TTC549 (cell line): ENCODE measurements around the gene LONP2.

Experiments used
- FAIRE-seq: peaks from 2 replicates; lab custom pipeline; 2012; peaks lifted over from hg19 to GRCh38; lab: Jason Lieb, UNC

The LONP2 gene, protein sequence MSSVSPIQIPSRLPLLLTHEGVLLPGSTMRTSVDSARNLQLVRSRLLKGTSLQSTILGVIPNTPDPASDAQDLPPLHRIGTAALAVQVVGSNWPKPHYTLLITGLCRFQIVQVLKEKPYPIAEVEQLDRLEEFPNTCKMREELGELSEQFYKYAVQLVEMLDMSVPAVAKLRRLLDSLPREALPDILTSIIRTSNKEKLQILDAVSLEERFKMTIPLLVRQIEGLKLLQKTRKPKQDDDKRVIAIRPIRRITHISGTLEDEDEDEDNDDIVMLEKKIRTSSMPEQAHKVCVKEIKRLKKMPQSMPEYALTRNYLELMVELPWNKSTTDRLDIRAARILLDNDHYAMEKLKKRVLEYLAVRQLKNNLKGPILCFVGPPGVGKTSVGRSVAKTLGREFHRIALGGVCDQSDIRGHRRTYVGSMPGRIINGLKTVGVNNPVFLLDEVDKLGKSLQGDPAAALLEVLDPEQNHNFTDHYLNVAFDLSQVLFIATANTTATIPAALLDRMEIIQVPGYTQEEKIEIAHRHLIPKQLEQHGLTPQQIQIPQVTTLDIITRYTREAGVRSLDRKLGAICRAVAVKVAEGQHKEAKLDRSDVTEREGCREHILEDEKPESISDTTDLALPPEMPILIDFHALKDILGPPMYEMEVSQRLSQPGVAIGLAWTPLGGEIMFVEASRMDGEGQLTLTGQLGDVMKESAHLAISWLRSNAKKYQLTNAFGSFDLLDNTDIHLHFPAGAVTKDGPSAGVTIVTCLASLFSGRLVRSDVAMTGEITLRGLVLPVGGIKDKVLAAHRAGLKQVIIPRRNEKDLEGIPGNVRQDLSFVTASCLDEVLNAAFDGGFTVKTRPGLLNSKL

DNA sequence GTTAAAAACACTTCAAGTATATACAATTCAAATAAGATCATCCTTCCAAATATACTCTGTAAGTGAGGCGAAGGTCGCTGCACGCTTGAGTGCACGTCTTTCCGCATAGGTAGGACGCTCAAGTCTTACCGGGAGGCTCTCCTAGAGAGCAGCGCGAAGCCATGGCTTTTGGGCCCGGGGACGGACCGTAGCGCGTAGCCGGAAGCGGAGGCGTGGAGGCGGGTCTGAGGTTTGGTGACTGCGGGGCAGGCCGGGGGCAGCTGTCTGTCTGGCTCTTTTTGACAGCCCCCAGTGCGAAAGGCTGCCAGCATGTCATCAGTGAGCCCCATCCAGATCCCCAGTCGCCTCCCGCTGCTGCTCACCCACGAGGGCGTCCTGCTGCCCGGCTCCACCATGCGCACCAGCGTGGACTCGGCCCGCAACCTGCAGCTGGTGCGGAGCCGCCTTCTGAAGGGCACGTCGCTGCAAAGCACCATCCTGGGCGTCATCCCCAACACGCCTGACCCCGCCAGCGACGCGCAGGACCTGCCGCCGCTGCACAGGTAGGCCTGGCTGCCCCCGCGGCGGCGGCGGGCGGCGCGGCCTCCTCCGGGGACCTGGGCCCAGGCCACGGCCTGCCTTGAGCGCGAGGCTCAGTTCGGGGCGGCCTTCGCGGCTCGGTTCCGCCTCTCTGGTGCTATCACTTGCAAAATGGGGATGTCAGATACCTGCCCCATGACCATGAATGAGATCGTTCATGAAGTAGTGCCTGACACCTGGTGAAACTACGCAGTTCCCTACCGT, at the start of gene LONP2:
LONP2 (plus strand) TSS at position 221 of the 783 bp plus-strand sequence; CDS start at position 310, 89 bp downstream.
- no peak for FAIRE-seq

DNA sequence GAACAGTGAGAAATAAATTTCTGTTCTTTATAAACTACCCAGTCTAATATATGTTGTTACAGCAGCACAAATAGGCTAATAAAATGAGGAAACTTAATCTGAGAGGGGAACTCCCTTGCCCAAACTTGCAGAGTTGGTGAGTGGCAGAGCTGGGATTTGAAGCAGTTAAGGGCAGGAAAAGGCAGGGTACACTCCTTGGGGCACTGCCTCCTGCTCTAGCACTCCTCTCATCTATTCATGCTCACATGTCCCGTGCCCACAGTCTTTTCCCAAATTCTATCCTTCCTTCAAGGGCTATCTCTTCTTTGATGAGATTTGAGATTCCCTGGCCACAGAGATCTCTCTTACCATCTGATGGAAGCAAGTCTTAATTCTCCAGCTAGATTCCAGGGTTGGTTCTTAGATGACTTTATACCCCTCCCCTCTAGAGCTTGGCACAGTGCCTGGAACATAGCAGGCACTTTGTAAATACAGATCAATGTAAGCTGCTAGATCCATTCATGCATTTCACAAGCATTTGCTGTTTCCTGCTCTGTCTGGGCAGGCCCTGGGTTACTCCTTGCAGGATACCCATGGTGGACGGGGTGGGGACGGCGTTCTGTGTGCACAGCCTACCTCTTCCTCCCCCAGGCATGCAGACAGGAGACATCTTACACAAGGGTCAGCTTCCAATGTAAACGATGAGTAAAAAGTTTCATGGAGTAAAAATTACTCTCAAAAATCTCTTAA, 49.1 kb upstream of the LONP2 start:
- no peak for FAIRE-seq

DNA sequence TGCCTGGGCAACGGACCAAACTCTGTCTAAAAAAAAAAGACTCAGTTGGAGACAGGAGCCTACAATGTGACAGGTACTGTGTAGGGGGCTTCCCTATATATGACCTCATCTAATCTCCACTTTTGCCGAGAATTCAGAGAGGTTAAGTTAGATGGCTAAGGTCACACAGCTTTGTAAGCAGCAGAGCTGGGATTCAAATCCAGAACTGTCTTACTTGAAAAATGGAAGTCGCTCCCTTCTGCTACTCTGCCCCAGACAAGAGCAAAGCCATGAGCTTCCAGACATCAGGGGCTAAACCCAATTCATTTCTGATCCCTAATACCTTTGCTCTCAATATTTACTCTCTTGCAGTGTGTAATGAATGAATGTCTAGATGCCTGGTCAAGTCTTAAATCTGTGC, 46.8 kb upstream of the LONP2 start:
- no peak for FAIRE-seq

DNA sequence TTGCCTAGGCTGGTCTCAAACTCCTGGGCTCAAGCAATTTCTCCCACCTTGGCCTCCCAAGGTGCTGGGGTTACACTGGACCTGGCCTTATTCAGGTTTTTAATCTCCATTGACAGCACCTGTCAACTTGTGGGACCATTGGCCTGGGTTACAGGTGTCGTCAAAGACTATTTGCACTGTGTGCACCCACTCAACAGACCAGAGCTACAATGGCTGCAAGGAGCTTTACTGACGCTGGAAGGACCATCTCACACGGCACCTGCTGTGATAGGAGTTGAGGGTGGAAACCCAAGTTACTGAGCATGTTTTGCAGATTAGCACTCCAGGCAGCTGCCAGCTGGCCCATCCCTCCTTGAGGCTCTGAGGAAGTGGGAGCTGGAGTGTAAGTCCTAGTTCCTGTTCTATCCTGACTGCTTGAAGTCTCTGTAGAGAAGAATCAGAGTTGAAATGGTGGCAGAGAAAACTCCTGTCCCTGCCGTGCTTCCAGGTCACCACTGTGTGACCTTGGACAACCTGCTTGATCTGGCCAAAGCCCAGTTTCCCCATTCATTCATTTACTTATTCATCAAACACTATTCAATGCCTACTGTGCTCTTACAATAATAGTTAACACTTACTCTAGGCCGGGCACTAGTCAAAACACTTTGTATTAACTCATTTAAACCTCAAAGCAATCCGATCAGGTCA, 42.4 kb upstream of the LONP2 start:
- FAIRE-seq, result no peak

DNA sequence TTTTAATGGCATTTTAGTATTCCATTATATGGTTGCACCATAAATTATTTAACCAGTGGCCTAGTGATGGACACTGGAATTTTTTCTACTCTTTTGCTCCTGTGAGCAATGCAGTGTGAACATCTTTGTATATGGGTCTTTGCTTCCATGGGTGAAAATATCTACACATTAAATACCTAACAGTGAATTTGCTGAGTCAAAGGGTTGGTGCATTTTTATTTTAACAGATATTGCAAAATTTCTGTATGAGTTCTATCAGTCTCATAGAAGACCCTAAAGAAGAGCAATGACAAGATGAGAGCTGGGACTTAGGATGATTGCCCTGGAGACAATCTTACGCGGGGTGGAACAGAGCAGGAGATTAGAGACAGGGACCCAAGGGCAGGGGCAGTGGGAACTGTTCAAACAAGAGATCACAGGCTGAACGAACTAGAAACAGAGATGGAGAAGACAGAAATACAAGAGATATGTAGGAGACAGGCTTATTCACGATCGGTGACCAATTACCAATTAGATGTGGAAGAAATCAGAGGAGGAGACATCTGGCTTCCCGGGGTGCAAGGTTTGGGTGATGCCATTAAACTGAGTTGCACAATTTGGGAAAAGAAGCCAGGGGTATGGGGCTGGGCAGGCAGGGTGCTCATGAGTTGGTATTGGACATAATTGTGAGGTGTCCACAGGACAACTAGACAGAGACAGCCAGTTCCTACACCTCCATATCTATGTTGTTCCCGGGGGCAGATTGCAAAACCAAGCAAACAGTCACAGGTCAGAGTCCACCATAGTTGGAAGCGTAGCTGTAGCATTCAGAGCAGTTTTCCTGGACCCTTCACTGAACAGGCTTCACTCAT, 39.9 kb upstream of the LONP2 start:
- no peak for FAIRE-seq

DNA sequence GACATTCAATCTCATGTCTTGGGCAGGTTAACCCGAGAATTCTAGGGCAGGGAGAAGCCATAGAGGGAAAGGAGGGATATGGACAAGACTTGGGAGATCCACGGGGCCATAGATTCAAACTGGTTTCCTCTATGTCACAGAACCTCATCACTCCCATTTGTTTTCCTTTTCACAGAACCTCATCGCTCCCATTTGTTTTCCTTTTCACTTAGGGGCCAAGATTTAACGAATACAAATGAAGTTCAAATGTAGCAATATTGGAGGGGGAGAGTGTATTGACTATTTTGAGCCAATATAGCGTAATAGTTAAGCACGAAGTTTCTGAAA, 39.3 kb upstream of the LONP2 start:
- FAIRE-seq, result no peak

DNA sequence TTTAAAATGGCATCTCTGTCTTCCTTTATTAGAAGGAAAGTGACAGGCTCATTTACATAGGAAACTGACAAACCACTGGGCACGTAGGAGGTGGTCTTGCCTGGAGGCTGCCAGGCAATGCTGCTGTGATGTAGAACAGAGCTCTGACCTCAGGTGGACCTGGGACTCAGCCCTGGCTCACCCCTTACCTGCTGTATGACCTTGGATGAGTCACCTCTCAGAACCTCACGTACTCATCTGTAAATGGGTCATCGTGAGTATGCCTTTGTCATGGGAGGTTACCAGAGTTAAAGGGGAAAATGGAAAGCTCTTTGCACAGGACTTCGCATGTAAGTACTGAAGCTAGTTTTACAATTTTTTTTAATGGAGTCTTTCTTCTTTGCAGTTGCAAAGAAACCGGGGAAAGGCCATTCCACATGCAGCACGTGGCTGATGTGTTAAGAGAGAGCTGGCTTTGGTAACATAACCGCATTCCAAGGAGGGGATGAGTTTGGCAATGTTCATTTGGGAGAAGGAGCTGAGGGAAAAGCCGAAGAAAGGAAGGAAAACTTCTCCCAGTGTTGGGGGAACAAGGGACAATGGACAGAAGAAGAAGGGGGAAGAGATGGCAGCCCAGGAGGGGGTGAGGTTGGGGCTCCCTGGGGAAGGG, 37.4 kb upstream of the LONP2 start:
- FAIRE-seq, result no peak

DNA sequence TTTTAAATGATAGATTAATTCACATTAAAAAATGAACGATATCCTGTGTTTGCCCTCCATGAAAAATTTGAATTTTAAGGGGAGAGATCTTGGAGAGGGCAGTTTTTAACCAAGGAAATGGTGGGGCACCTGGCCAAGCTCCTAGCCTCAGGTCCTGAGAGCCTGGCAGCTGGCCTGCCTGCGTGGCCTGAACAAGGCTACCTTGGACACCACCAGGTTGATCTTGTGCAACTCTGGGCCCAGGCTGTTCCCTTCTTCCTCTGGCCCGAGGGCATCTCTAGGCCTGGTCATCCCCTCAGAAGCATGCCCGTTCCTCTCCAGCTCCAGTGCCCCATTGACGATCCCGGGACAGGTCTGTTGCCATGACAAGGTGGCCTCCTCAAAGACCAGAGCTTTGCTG, 33.4 kb upstream of the LONP2 start:
- no peak for FAIRE-seq

DNA sequence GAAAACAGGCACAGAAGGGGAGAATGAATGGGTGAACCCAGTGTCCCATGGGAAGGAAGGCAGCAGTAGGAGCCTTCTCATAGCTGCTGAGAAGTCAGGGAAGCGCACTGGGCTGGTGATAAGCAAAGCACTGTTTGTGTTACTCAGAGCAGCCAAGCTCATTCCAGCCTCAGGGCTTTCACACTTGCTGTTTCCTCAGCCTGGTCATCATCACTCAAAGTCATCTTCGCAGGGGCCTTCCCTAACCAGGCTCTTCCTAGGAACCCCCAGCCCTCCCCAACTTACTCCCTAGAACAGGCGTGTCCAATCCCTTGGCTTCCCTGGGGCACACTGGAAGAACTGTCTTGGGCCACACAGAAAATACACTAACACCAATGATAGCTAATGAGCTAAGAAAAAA, 32.1 kb upstream of the LONP2 start:
- no peak for FAIRE-seq

DNA sequence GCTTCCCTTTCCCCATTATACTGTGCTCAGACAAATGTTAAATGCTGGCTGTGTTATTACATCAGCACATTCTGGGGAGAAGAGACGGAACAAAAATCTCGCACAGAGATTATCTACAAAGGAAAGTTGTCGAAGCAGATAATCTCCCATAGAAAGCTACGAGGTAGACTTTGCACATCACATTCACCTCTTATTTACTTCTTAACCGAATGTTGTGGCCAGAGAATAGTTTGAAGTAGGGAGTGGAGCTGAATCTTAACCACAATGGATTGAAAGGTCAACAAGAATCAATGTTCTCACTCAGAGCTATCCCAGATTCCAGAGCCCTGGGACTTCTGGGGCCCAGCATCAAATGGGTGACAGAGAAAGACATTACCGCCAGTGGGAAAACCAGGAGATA, 28.4 kb upstream of the LONP2 start:
- FAIRE-seq, result no peak

DNA sequence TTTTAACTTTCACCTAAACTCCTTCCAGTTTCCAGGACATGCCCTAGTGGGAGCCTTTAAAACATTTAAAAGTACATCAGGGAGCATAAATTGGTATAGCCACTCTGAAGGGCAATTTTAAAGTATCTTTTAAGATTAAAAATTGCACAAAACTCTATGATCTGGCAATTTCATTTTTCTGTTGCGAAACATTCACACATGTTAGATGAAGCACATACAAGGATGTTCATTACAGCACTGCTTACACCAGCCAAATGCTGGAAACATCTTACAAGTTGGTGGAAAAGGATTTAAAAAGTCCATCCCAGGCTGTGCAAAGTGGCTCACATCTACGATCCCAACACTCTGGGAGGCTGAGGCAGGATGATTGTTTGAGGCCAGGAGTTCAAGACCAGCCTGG, 26.4 kb upstream of the LONP2 start:
- no peak for FAIRE-seq

DNA sequence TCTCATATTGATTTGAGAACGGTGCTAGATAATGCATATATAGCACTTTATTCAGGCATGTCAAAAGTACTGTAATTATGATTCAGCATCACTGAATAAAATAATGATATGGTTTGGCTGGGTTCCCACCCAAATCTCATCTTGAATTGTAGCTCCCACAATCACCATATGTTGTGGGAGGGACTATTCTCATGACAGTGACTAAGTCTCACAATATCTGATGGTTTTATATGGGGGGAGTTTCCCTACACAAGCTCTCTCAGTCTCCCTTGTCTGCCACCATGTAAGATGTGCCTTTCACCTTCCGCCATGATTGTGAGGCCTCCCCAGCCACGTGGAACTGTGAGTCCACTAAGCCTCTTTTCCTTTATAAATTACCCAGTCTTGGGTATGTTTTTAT, 25.6 kb upstream of the LONP2 start:
- no peak for FAIRE-seq

DNA sequence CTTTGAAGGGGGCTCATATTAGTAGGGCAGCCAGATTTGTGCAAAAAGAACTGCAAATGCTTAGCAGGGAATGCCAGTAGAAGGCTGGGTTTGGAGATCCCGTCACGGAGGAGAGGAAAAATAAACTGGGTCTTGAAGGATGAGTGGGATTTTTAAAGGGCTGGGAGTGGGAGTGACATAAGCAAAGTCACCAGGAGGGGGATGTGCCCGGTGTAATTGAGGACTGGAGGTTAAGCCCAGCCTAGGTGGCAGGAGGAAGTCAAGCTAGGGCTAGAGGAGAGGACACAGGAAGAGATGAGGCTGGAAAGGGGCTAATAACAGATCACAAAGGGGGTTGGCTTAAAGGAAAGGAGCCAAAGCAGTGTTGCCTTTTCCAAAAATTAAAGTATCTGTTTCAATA, 23.2 kb upstream of the LONP2 start:
- FAIRE-seq, result no peak

DNA sequence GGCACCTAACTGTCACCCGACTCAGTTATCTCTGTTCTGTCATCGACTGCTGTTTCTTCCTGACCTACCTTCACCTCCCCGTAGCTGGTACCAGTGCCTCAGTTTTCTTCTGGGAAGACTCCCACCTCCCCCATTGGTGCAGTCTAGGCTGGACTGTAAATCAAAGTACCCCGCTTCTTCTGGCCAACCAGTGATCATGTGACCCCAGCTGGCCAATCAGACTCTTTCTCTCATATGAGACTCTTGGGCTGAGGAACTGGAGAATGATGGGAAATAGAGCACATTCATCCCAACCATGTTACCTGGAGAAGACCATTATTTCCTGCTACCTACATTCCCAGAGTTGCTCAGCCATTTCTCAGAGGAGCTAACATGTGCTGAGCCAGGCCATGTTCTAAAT, 20.6 kb upstream of the LONP2 start:
- FAIRE-seq, result no peak

DNA sequence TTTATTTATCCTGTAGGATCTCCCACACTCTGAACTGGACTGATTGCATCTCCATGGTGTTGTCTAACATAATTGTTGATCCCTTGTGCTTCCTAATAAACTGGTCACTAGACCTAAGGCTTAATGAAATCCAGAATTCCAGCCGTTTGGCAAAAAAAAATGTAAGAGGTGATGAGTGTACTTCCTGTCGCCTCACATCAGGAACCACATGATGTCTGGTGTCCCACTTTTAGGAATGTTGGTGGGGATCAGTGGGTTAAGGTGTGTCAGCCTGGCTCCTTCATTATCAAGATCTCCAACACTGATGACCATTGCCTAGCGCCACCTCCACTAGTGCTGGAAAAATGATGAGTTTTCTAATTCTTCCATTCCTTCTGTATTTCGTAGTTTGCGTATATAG, 18.6 kb upstream of the LONP2 start:
- no peak for FAIRE-seq

DNA sequence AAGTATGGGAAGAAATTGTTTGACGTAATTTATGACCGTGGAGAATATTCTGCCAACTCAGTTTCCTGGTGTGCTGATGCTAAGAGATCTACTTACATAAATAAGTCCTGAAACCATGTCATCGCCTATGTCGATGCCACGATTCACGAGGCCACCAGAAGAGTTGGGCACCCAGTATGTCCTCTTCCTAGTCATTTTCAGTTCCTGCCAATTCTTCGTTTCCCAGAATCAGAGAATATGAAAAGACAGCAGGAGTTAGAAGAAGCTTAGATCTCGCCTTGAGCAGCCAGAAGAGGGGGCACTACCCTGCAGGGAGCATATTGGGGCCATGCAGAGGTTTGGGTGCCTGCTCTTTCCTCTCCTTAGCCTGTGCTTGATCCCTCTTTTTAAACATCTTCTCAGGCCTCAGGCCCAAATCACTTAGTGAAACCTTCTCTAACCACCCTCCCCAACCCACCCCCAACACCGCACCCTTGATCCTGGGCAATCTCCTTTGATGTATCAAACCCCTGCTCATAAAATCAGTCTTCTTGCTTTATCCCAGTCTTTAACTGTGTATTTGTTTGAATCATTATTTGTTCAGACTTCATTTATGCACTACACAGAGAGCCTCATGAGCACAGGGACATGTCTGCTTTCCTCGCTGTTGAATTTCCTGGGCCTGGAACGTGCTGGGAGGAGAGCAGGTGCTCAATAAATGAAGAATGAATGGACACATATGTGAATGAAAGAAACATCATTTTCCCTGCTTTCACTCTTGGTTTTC, 12.2 kb upstream of the LONP2 start:
- no peak for FAIRE-seq

DNA sequence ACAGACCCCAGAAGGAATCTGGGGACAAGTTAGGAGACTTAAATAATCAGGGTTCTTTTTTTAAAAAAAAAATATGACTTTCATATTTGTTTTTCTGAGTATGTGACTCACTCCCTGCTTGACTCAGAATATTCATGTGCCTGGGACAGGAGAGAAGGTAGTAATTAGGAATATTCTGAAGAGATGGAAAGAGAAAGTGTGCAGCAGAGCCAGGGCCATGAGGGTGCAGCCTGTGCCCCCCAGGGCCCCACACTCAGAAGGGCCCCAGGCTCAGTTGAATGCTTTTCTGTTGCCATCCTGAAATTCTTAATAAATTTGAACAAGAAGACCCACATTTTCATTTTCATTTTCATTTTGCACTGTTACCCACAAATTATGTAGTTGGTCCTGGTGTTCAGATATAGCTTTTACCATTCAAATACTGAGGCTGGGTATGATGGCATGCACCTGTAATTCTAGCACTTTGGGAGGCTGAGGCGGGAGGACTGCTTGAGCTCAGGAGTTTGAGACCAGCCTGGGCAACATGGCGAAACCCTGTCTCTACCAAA, 11.5 kb upstream of the LONP2 start:
- FAIRE-seq, result no peak

DNA sequence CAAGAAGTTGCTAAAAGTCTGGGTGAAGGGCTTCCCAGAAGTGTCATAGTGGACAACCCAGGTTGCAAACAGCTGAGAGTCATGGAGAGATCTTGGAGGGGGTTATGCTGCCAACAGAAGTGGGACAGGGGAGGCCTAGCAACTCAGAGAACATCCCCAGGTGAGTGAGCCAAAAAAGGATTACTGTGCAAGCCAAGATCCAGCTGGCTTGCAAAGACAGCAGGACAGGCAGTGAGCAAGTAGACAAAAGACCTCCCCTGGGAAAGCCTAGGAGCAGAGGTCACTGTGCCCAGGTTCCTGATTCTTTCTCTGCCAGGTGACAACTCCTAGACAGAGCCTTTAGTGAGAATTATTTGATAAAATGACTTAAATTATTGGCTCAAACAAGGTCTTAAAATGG, 9.5 kb upstream of the LONP2 start:
- no peak for FAIRE-seq

DNA sequence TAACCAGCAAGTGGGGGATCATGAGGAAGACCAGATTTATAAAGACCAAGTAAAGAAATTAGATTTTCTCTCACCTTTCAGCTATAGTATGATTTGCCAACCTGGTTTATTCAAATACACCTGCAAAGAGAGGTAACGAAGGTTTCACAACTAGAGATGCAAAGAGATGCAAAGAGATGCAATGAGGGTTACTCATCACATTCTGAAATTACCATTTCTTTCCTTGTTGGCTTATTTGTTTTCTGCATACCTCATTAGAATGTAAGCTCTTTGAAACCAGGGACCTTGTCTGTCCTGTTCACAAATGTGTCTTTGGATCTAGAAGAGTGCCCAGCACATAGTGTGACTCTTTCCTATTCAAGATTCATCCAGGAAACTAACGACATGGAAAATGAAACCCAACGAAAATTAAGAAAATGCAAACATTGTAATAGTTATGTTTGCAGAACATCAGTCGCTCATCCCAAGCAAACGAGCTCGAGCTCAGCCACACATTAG, 9.0 kb upstream of the LONP2 start:
- FAIRE-seq, result no peak
